HCT116 (cell line): ENCODE results near the gene SBF2. TPM values are rescaled to one million over a fixed set of nuclear protein-coding genes. Genes with fewer than 3 reads are reported as not detected.

Experiments
- ATAC-seq: fragments of 200-7000 bp; cut with Tn5 transposase; 2 replicates; pipeline ENCODE4 v1.9.1; 2020; ENCODE audit warnings: mild to moderate bottlenecking, moderate library complexity
- BruUV-seq: library from RNA; stranded (reverse); fragments of 400-500 nt; replicated peaks from 2 replicates; lab custom pipeline; 2021; lab: Mats Ljungman, UMichigan
- CTCF ChIA-PET: fragments of 300-600 bp; sonication (Branson Sonifier 250); formaldehyde crosslinking; loops from one replicate; lab custom pipeline; 2021; ENCODE audit warnings: antibody characterized with exemption; lab: Charles Lee
- POLR2A ChIA-PET: fragments of 300-600, 350-600 bp; sonication (Branson Sonifier 250); formaldehyde crosslinking; loops from one replicate; lab custom pipeline; 2021; ENCODE audit warnings: antibody characterized with exemption; lab: Charles Lee
- RAD21 ChIA-PET, 2 experiments: fragments of 300-600 bp; sonication (Branson Sonifier 250); formaldehyde crosslinking; loops; one replicate each; lab custom pipeline; 2023; ENCODE audit warnings: low total read pairs in 2 of 2; ENCODE audit not compliant: uncharacterized antibody in 2 of 2, unreplicated experiment in 2 of 2, low non-redundant PET in 1 of 2; lab: Charles Lee
- DNase-seq: peaks from one replicate; pipeline ENCODE4 v3.0.0-alpha.2; 2010; ENCODE audit warnings: low read depth, low spot score
- H2AFZ ChIP-seq: fragments of 200-600 bp; shearing (Covaris generic), sonication (generic); 2 replicates; pipeline ENCODE4 v1.6.1; 2017; ENCODE audit warnings: low read depth, mixed run types, mixed read lengths, antibody characterized with exemption, low read length; ENCODE audit not compliant: poor library complexity, severe bottlenecking
- H3K27ac ChIP-seq: 2 replicates; pipeline ENCODE4 v1.5.1; 2012; ENCODE audit warnings: low read depth, low read length
- H3K27me3 ChIP-seq: fragments of 200-600 bp; sonication (generic); 2 replicates; pipeline ENCODE4 v1.6.1; 2016; ENCODE audit warnings: mixed run types, low read length, mixed read lengths; ENCODE audit not compliant: insufficient read depth
- H3K36me3 ChIP-seq, 2 experiments: fragments of 200-500 bp in 1 of 2; fragments of 200-600 bp in 1 of 2; sonication (Bioruptor generic) in 1 of 2; sonication (generic) in 1 of 2; 2 replicates each; pipeline versions ENCODE4 v1.5.1 to v1.6.1; 2014 to 2016; ENCODE audit warnings: low read length in 2 of 2, inconsistent platforms in 1 of 2, mixed read lengths in 1 of 2, mixed run types in 1 of 2; ENCODE audit not compliant: insufficient read depth in 2 of 2, control insufficient read depth in 1 of 2
- H3K4me1 ChIP-seq, 2 experiments: fragments of 200-600 bp in 1 of 2; sonication (generic) in 1 of 2; 2 replicates each; pipeline versions ENCODE4 v1.5.1 to v1.6.1; 2012 to 2017; ENCODE audit warnings: low read length in 2 of 2, inconsistent platforms in 1 of 2, mild to moderate bottlenecking in 1 of 2, mixed read lengths in 1 of 2, mixed run types in 1 of 2, moderate library complexity in 1 of 2; ENCODE audit not compliant: insufficient read depth in 2 of 2, control insufficient read depth in 1 of 2
- H3K4me2 ChIP-seq: fragments of 200-600 bp; sonication (generic); 2 replicates; pipeline ENCODE4 v1.6.1; 2017; ENCODE audit warnings: mixed run types, low read length, mixed read lengths
- H3K4me3 ChIP-seq, 2 experiments: fragments of 200-600 bp in 1 of 2; sonication (generic) in 1 of 2; replicated peaks in 1 of 2; 2 replicates each; pipeline ENCODE4 v1.5.1; 2011 to 2016; ENCODE audit warnings: low read length in 2 of 2, control low read depth in 1 of 2, low read depth in 1 of 2, mild to moderate bottlenecking in 1 of 2, mixed read lengths in 1 of 2, mixed run types in 1 of 2
- H3K79me2 ChIP-seq: fragments of 200-600 bp; sonication (generic); 2 replicates; pipeline ENCODE4 v1.6.1; 2017; ENCODE audit warnings: mild to moderate bottlenecking, mixed run types, low read length, moderate library complexity, mixed read lengths; ENCODE audit not compliant: insufficient read depth
- H3K9ac ChIP-seq: fragments of 200-600 bp; sonication (generic); 2 replicates; pipeline ENCODE4 v1.6.1; 2016; ENCODE audit warnings: low read length, mixed read lengths
- H3K9me2 ChIP-seq: fragments of 200-600 bp; sonication (generic), shearing (Covaris generic); 2 replicates; pipeline ENCODE4 v1.6.1; 2017; ENCODE audit warnings: mixed run types, mild to moderate bottlenecking, moderate library complexity; ENCODE audit not compliant: insufficient read depth
- H3K9me3 ChIP-seq, 2 experiments: fragments of 200-500 bp in 1 of 2; fragments of 200-600 bp in 1 of 2; sonication (Bioruptor generic) in 1 of 2; sonication (generic) in 1 of 2; 2 replicates each; pipeline ENCODE4 v1.6.1; 2014 to 2017; ENCODE audit warnings: low read length in 2 of 2, mixed read lengths in 2 of 2, inconsistent platforms in 1 of 2, low read depth in 1 of 2, mild to moderate bottlenecking in 1 of 2, mixed run types in 1 of 2, moderate library complexity in 1 of 2; ENCODE audit not compliant: control insufficient read depth in 1 of 2, insufficient read depth in 1 of 2
- H4K20me1 ChIP-seq: fragments of 200-600 bp; sonication (generic), shearing (Covaris generic); 2 replicates; pipeline ENCODE4 v1.6.1; 2017; ENCODE audit warnings: mixed run types, mild to moderate bottlenecking, moderate library complexity; ENCODE audit not compliant: insufficient read depth
- CBX3 ChIP-seq: IDR thresholded peaks from 2 replicates; pipeline ENCODE4 v1.6.1; 2012; ENCODE audit warnings: low read depth
- CEBPB ChIP-seq: IDR thresholded peaks from 2 replicates; pipeline ENCODE4 v1.6.1; 2012; ENCODE audit warnings: low read depth
- CTCF ChIP-seq, 3 experiments: fragments of 200-600 bp in 1 of 3; sonication (generic) in 1 of 3; IDR thresholded peaks in 2 of 3; conservative IDR thresholded peaks in 1 of 3; 2 replicates each; pipeline ENCODE4 v1.5.1; 2012 to 2017; ENCODE audit warnings: low read depth in 2 of 3, low read length in 2 of 3, antibody characterized with exemption in 1 of 3, borderline replicate concordance in 1 of 3, control low read depth in 1 of 3, mild to moderate bottlenecking in 1 of 3, mixed read lengths in 1 of 3, mixed run types in 1 of 3, moderate library complexity in 1 of 3; ENCODE audit not compliant: insufficient read depth in 1 of 3
- EGR1 ChIP-seq: IDR thresholded peaks from 2 replicates; pipeline ENCODE4 v1.6.1; 2012; ENCODE audit warnings: low read depth
- ELF1 ChIP-seq: IDR thresholded peaks from 2 replicates; pipeline ENCODE4 v1.6.1; 2012; ENCODE audit warnings: low read depth, borderline replicate concordance
- JUND ChIP-seq: IDR thresholded peaks from 2 replicates; pipeline ENCODE4 v1.6.1; 2012
- POLR2A ChIP-seq: IDR thresholded peaks from 2 replicates; pipeline ENCODE4 v1.7.0; 2011; ENCODE audit warnings: borderline replicate concordance; ENCODE audit not compliant: insufficient read depth, insufficient read length; ENCODE audit errors: extremely low read depth
- RAD21 ChIP-seq: IDR thresholded peaks from 2 replicates; pipeline ENCODE4 v1.6.1; 2012; ENCODE audit warnings: low read depth, mild to moderate bottlenecking
- SIN3A ChIP-seq: IDR thresholded peaks from 2 replicates; pipeline ENCODE4 v1.6.1; 2012; ENCODE audit warnings: low read depth
- SP1 ChIP-seq: IDR thresholded peaks from 2 replicates; pipeline ENCODE4 v1.6.1; 2012; ENCODE audit warnings: low read depth
- SRF ChIP-seq: IDR thresholded peaks from 2 replicates; pipeline ENCODE4 v1.6.1; 2012; ENCODE audit warnings: low read depth
- YY1 ChIP-seq: IDR thresholded peaks from 2 replicates; pipeline ENCODE4 v1.6.1; 2011; ENCODE audit warnings: low read length, low read depth, moderate library complexity, mild to moderate bottlenecking; ENCODE audit not compliant: insufficient replicate concordance; ENCODE audit errors: extremely low read depth
- ZFX ChIP-seq: fragments of 450-650 bp; IDR thresholded peaks from 2 replicates; pipeline ENCODE4 v1.6.1; 2017
- intact Hi-C: fragments of 100-400 bp; cut with micrococcal nuclease; formaldehyde crosslinking; loops from 2 replicates; pipeline ENCODE4 v1.10.0; 2022
- total RNA-seq: library from RNA; stranded (reverse); gene quantifications from one replicate; pipeline ENCODE4 v1.2.1, GENCODE V29; 2021; ENCODE audit not compliant: unreplicated experiment
- TF ChIP-seq, protein P1 (sequence below): IDR thresholded peaks from 2 replicates; pipeline ENCODE4 v1.6.1; 2012; ENCODE audit warnings: low read depth

SBF2 gene
- total RNA-seq, 1 experiment from 2014 or later, result 35.0 TPM

- Histone ChIP-seq H3K36me3 (no peaks in the 10 kb centered on the region), H3K79me2 (peaks cover 10% of the 10 kb centered on the region; the same call in 1 of the 2 replicates), H2AFZ (no peak overlapping the region), H3K4me2 (no peak overlapping the region), H4K20me1 (no peaks in the 10 kb centered on the region)
- DNase-seq, result no peak
- no peak for ATAC-seq
- TF ChIP-seq RAD21, result no peak
- no peak for TF ChIP-seq JUND
- no peak for TF ChIP-seq POLR2A
- TF ChIP-seq EGR1, result no peak
- TF ChIP-seq CTCF (IDR thresholded peaks at IDR 0.05 in 2 of 3, conservative IDR thresholded peaks at IDR 0.05 in 1 of 3; ENCODE audit: borderline replicate concordance in 1 of 3, insufficient read depth in 1 of 3, low read depth in 2 of 3, low read length in 2 of 3), result no peak
- no peak for TF ChIP-seq CBX3
- no peak for TF ChIP-seq CEBPB
- no peak for TF ChIP-seq SRF
- no peak for TF ChIP-seq SIN3A
- TF ChIP-seq, protein P1, sequence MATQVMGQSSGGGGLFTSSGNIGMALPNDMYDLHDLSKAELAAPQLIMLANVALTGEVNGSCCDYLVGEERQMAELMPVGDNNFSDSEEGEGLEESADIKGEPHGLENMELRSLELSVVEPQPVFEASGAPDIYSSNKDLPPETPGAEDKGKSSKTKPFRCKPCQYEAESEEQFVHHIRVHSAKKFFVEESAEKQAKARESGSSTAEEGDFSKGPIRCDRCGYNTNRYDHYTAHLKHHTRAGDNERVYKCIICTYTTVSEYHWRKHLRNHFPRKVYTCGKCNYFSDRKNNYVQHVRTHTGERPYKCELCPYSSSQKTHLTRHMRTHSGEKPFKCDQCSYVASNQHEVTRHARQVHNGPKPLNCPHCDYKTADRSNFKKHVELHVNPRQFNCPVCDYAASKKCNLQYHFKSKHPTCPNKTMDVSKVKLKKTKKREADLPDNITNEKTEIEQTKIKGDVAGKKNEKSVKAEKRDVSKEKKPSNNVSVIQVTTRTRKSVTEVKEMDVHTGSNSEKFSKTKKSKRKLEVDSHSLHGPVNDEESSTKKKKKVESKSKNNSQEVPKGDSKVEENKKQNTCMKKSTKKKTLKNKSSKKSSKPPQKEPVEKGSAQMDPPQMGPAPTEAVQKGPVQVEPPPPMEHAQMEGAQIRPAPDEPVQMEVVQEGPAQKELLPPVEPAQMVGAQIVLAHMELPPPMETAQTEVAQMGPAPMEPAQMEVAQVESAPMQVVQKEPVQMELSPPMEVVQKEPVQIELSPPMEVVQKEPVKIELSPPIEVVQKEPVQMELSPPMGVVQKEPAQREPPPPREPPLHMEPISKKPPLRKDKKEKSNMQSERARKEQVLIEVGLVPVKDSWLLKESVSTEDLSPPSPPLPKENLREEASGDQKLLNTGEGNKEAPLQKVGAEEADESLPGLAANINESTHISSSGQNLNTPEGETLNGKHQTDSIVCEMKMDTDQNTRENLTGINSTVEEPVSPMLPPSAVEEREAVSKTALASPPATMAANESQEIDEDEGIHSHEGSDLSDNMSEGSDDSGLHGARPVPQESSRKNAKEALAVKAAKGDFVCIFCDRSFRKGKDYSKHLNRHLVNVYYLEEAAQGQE, result no peak
- no peak for TF ChIP-seq SP1
- TF ChIP-seq YY1, result no peak
- no peak for TF ChIP-seq ELF1
- TF ChIP-seq ZFX, result no peak
- TF ChIP-seq, all 23 proteins: peak for 0
- ChIA-PET RAD21 (no interaction called here), POLR2A (no interaction called here), CTCF (no interaction called here)
- intact Hi-C loops, result no loop called here
- BruUV-seq, result no TSS peak
- no peak overlapping the region for H3K4me3 ChIP-seq
- H3K4me1 ChIP-seq, result peaks cover 27 to 41% of the 10 kb centered on the region in 2 experiments
- H3K9me3 ChIP-seq, result no peaks in the 10 kb centered on the region
- no peaks in the 10 kb centered on the region for H3K9me2 ChIP-seq
- no peak overlapping the region for H3K9ac ChIP-seq
- no peak overlapping the region for H3K27ac ChIP-seq
- no peaks in the 10 kb centered on the region for H3K27me3 ChIP-seq
Measured at GRCh38 chr11:9762531-9762930, 531.5 kb downstream of the SBF2 start.
